ENCODE data around the gene TENT5A.

DNA sequence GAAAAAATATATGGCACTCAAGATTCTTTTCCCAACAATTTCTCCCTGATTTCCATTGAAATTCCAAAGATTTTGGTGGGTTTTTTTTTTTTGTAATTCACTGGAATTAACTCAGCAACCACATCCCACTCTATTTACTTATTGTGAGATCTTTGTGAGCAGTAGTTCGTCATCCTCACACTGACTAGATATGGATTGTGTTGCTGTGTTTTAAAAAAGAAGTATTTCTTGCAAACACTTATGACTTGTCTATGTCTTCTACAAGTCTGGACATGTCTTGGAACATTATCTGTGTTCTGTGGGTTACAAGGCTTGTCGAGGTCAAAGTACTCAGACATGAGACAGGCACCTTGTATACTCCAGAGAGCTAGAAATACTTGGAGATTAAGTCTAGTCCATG lies 7.3 kb upstream of the TENT5A start:
- TF ChIP-seq POLR2A (IDR thresholded peaks at IDR 0.05), result no peak
- TF ChIP-seq, protein P1, sequence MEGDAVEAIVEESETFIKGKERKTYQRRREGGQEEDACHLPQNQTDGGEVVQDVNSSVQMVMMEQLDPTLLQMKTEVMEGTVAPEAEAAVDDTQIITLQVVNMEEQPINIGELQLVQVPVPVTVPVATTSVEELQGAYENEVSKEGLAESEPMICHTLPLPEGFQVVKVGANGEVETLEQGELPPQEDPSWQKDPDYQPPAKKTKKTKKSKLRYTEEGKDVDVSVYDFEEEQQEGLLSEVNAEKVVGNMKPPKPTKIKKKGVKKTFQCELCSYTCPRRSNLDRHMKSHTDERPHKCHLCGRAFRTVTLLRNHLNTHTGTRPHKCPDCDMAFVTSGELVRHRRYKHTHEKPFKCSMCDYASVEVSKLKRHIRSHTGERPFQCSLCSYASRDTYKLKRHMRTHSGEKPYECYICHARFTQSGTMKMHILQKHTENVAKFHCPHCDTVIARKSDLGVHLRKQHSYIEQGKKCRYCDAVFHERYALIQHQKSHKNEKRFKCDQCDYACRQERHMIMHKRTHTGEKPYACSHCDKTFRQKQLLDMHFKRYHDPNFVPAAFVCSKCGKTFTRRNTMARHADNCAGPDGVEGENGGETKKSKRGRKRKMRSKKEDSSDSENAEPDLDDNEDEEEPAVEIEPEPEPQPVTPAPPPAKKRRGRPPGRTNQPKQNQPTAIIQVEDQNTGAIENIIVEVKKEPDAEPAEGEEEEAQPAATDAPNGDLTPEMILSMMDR (IDR thresholded peaks at IDR 0.05), result no peak
